CD14-positive monocyte (primary cell): Measurements from ENCODE around the gene KIF16B. TPM values are rescaled to one million over a fixed set of nuclear protein-coding genes. Genes with fewer than 3 reads are reported as not detected.

ENCODE experiments used
- DNase-seq, 3 donors: peaks; one replicate each; pipeline ENCODE4 v3.0.0-alpha.2; 2011 to 2022
- H2AFZ ChIP-seq: 2 replicates; pipeline ENCODE4 v1.6.0; 2012; ENCODE audit warnings: mild to moderate bottlenecking, low read depth, low read length, inconsistent platforms; ENCODE audit not compliant: insufficient read depth, poor library complexity, severe bottlenecking
- H3K27ac ChIP-seq, 2 donors: 1 replicate in 1 of 2; 2 replicates in 1 of 2; pipeline ENCODE4 v1.5.1; 2012 to 2013; ENCODE audit warnings: low read length in 2 of 2, control low read depth in 1 of 2, inconsistent platforms in 1 of 2, low read depth in 1 of 2, mild to moderate bottlenecking in 1 of 2
- H3K27me3 ChIP-seq, 2 donors: one replicate each; pipeline versions ENCODE4 v1.6.0 to v1.6.1; 2011 to 2013; ENCODE audit warnings: low read length in 2 of 2; ENCODE audit not compliant: control insufficient read depth in 2 of 2, insufficient read depth in 2 of 2
- H3K36me3 ChIP-seq, 2 donors: replicated peaks in 1 of 2; 1 replicate in 1 of 2; 2 replicates in 1 of 2; pipeline versions ENCODE4 v1.5.1 to v1.6.1; 2012 to 2013; ENCODE audit warnings: low read length in 2 of 2, control low read depth in 1 of 2, inconsistent platforms in 1 of 2, mild to moderate bottlenecking in 1 of 2; ENCODE audit not compliant: insufficient read depth in 2 of 2, control insufficient read depth in 1 of 2
- H3K4me1 ChIP-seq, 2 donors: 1 replicate in 1 of 2; 2 replicates in 1 of 2; pipeline versions ENCODE4 v1.5.1 to v1.6.1; 2012 to 2013; ENCODE audit warnings: low read length in 2 of 2, control low read depth in 1 of 2, inconsistent platforms in 1 of 2, mild to moderate bottlenecking in 1 of 2, moderate library complexity in 1 of 2; ENCODE audit not compliant: insufficient read depth in 2 of 2, control insufficient read depth in 1 of 2
- H3K4me2 ChIP-seq: replicated peaks from 2 replicates; pipeline ENCODE3; 2012; ENCODE audit warnings: low read length, moderate library complexity, mild to moderate bottlenecking; ENCODE audit not compliant: poor library complexity, severe bottlenecking; ENCODE audit errors: extremely low read depth
- H3K4me3 ChIP-seq, 3 experiments: fragments of 200-600 bp in 1 of 3; sonication (generic) in 1 of 3; replicated peaks in 1 of 3; 1 replicate in 2 of 3; 2 replicates in 1 of 3; pipeline ENCODE4 v1.5.1; 2011 to 2013; ENCODE audit warnings: low read length in 3 of 3, mild to moderate bottlenecking in 3 of 3, control low read depth in 2 of 3, low read depth in 2 of 3, inconsistent platforms in 1 of 3, moderate library complexity in 1 of 3
- H3K79me2 ChIP-seq: 2 replicates; pipeline ENCODE4 v1.6.0; 2012; ENCODE audit warnings: mild to moderate bottlenecking, control low read depth, inconsistent platforms, low read length, moderate library complexity; ENCODE audit not compliant: insufficient read depth
- H3K9ac ChIP-seq: 2 replicates; pipeline ENCODE4 v1.6.0; 2017; ENCODE audit warnings: low read length, mild to moderate bottlenecking; ENCODE audit not compliant: insufficient read depth, poor library complexity, severe bottlenecking
- H3K9me3 ChIP-seq, 2 donors: replicated peaks in 1 of 2; 1 replicate in 1 of 2; 2 replicates in 1 of 2; pipeline versions ENCODE4 v1.5.1 to v1.6.1; 2012 to 2013; ENCODE audit warnings: low read length in 2 of 2, control low read depth in 1 of 2; ENCODE audit not compliant: control insufficient read depth in 1 of 2, insufficient read depth in 1 of 2
- H4K20me1 ChIP-seq: 2 replicates; pipeline ENCODE4 v1.6.0; 2012; ENCODE audit warnings: mild to moderate bottlenecking, low read length, control low read depth, moderate library complexity; ENCODE audit not compliant: insufficient read depth
- H3K27ac Mint-ChIP-seq, 7 donors: one replicate each; pipeline ENCODE4 v1.8.0; 2020; ENCODE audit warnings: mild to moderate bottlenecking in 7 of 7, mixed read lengths in 7 of 7, moderate library complexity in 6 of 7, inconsistent platforms in 2 of 7
- H3K27me3 Mint-ChIP-seq, 3 donors: one replicate each; pipeline ENCODE4 v1.8.0; 2021 to 2022; ENCODE audit warnings: low read depth in 3 of 3, mild to moderate bottlenecking in 3 of 3, mixed read lengths in 3 of 3, moderate library complexity in 3 of 3, inconsistent platforms in 1 of 3
- H3K36me3 Mint-ChIP-seq, 2 donors: one replicate each; pipeline ENCODE4 v1.8.0; 2020; ENCODE audit warnings: mixed read lengths in 2 of 2, inconsistent platforms in 1 of 2, mild to moderate bottlenecking in 1 of 2
- H3K4me1 Mint-ChIP-seq: one replicate; pipeline ENCODE4 v1.8.0; 2020; ENCODE audit warnings: mild to moderate bottlenecking, mixed read lengths
- H3K4me3 Mint-ChIP-seq, 2 donors: one replicate each; pipeline ENCODE4 v1.8.0; 2020; ENCODE audit warnings: mild to moderate bottlenecking in 2 of 2, mixed read lengths in 2 of 2, moderate library complexity in 1 of 2
- H3K9me3 Mint-ChIP-seq, 7 donors: one replicate each; pipeline ENCODE4 v1.8.0; 2020 to 2022; ENCODE audit warnings: mixed read lengths in 7 of 7, mild to moderate bottlenecking in 6 of 7, moderate library complexity in 6 of 7, inconsistent platforms in 2 of 7
- CTCF ChIP-seq: fragments of 200-600 bp; IDR thresholded peaks from one replicate; pipeline ENCODE4 v1.8.0; 2022; ENCODE audit warnings: antibody characterized with exemption, mild to moderate bottlenecking
- WGBS: methylation state at CpG from one replicate; pipeline ENCODE4 v1.1.5; 2013; ENCODE audit warnings: missing lambda C conversion rate; ENCODE audit not compliant: insufficient coverage; 5-methylcytosine and 5-hydroxymethylcytosine counted together
- intact Hi-C, 2 donors: fragments of 100-400 bp; cut with micrococcal nuclease; formaldehyde crosslinking; loops; one replicate each; pipeline versions ENCODE4 v1.15.0 to v1.15.1; 2023
- polyA plus RNA-seq, 3 donors: library from polyadenylated mRNA; depleted of rRNA in 1 of 3; unstranded in 2 of 3; stranded (reverse) in 1 of 3; fragments of 300-500 nt in 2 of 3; fragments of >200 nt in 1 of 3; fragmentation: Illumina TruSeq in 2 of 3; gene quantifications; 1 replicate in 2 of 3; 2 replicates in 1 of 3; pipeline ENCODE4 v1.2.3, GENCODE V29; 2012 to 2021

KIF16B gene
- polyA plus RNA-seq, 3 donors, result 0.89 to 2.9 (median 2.8) TPM

- peaks cover 3% of the 10 kb centered on the region for H3K4me1 Mint-ChIP-seq
- no peaks in the 10 kb centered on the region for H3K4me1 ChIP-seq
- H3K9ac ChIP-seq, result no peak overlapping the region
- no peak overlapping the region for H3K27ac Mint-ChIP-seq
- H3K27ac ChIP-seq, result no peak overlapping the region
- no peak for TF ChIP-seq CTCF
- no peaks in the 10 kb centered on the region for H3K79me2 ChIP-seq
- H3K4me2 ChIP-seq, result no peak overlapping the region
- H3K9me3 ChIP-seq, result no peaks in the 10 kb centered on the region
- intact Hi-C loops, result no loop called here
- peaks cover 0 to 8% of the 10 kb centered on the region in 2 donors for H3K36me3 ChIP-seq
- H3K4me3 Mint-ChIP-seq, result no peak overlapping the region
- 83% methylated on average over 4 of the region's 5 CpGs for WGBS
- H3K27me3 ChIP-seq, result no peaks in the 10 kb centered on the region
- H3K9me3 Mint-ChIP-seq, result peaks cover 0 to 12% (median 2%) of the 10 kb centered on the region in 7 donors
- no peaks in the 10 kb centered on the region for H4K20me1 ChIP-seq
- peaks cover 6 to 23% of the 10 kb centered on the region in 2 donors for H3K36me3 Mint-ChIP-seq
- H3K4me3 ChIP-seq, result no peak overlapping the region
- peaks cover 0 to 2% (median 0%) of the 10 kb centered on the region in 3 donors for H3K27me3 Mint-ChIP-seq
- DNase-seq, result peak in 1 of 3 donors; percentile 23
- no peak overlapping the region for H2AFZ ChIP-seq
Observed at GRCh38 chr20:16528078-16528477, 45.2 kb downstream of the KIF16B start.

GRCh38 chr20:16527438-16527837 is 45.8 kb downstream of the KIF16B start:
- Histone ChIP-seq H3K27ac (no peak overlapping the region), H3K4me3 (no peak overlapping the region), H4K20me1 (no peaks in the 10 kb centered on the region), H3K36me3 (peaks cover 0 to 8% of the 10 kb centered on the region in 2 donors), H3K79me2 (no peaks in the 10 kb centered on the region), H2AFZ (no peak overlapping the region), H3K4me2 (no peak overlapping the region), H3K27me3 (no peaks in the 10 kb centered on the region), H3K9me3 (no peaks in the 10 kb centered on the region), H3K4me1 (peaks cover 0 to 6% of the 10 kb centered on the region in 2 donors), H3K9ac (no peak overlapping the region)
- Mint-ChIP-seq H3K27me3 (no peaks in the 10 kb centered on the region), H3K27ac (no peak overlapping the region), H3K9me3 (peaks cover 0 to 12% (median 2%) of the 10 kb centered on the region in 7 donors), H3K36me3 (peaks cover 6 to 23% of the 10 kb centered on the region in 2 donors), H3K4me3 (no peak overlapping the region), H3K4me1 (peaks cover 8% of the 10 kb centered on the region)
- no peak for DNase-seq
- intact Hi-C loops, result no loop called here
- WGBS, result 90% methylated on average over 3 of the region's 3 CpGs
- no peak for TF ChIP-seq CTCF
